Measurements from ENCODE around the gene GNB1L. TPM values are rescaled to one million over a fixed set of nuclear protein-coding genes. Genes with fewer than 3 reads are reported as not detected.

GNB1L gene
- total and polyA plus RNA-seq, 4 donors, result 4.3 to 12.6 (median 4.8) TPM

DNA sequence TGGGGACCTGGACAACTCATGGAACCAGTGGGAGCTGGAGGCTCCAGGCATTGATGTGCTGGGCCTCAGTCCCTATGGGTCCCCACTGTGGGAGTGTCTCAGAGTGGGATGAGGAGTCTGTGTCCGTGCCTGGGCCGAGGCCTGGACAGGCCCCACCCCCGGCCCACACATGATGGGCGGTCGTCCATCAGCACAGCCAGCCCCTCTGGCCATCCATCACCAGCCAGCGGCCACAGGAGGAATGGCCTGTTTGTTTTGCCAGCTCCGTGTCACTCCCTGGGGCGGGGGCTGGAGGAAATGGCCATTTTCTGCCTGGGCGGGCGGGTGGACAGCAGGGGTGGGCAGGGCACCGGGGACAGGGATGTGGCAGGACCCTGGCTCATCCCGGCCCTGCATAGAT lies 107.1 kb downstream of the GNB1L start:
- no peak for ATAC-seq (ENCODE audit: low FRiP score)
- intact Hi-C loops (cut with DNase I), result loop anchor here in 1 of 2 donors (5.0 kb wide), 1 partner anchor 155 kb away; no protein-coding TSS in a partner anchor
- 80 to 82% methylated on average over 12 of the region's 12 CpGs for WGBS, 2 donors

GRCh38 chr22:19746726-19747125 lies 107.9 kb downstream of the GNB1L start:
- DNase-seq (no peak), ATAC-seq (ENCODE audit: low FRiP score) (no peak)
- H3K36me3 ChIP-seq (ENCODE audit: control insufficient read depth in 1 of 2, insufficient read depth in 2 of 2, low read length in 1 of 2), result no peaks in the 10 kb centered on the region
- H3K4me3 ChIP-seq (ENCODE audit: low read length in 2 of 2), result no peak overlapping the region
- H3K27me3 ChIP-seq (ENCODE audit: control insufficient read depth in 1 of 2, insufficient read depth in 2 of 2, low read length in 1 of 2), result no peaks in the 10 kb centered on the region
- no peak overlapping the region for H3K27ac ChIP-seq (ENCODE audit: low read depth in 1 of 2, low read length in 2 of 2)
- intact Hi-C loops (cut with DNase I), result loop anchor here in 1 of 2 donors (5.0 kb wide), 1 partner anchor 156 kb away; no protein-coding TSS in a partner anchor
- no peaks in the 10 kb centered on the region for H3K9me3 ChIP-seq (ENCODE audit: control insufficient read depth, low read length)
- H3K4me1 ChIP-seq (ENCODE audit: control insufficient read depth in 1 of 2, insufficient read depth in 2 of 2, low read length in 2 of 2), result no peaks in the 10 kb centered on the region
- WGBS, 2 donors, result 92 to 96% methylated on average over 12 to 13 of the region's 13 CpGs

More for the DNA sequence above, 107.1 kb downstream of the GNB1L start:
- no peaks in the 10 kb centered on the region for H3K4me1 ChIP-seq (ENCODE audit: control insufficient read depth in 1 of 2, insufficient read depth in 2 of 2, low read length in 2 of 2)
- no peaks in the 10 kb centered on the region for H3K36me3 ChIP-seq (ENCODE audit: control insufficient read depth in 1 of 2, insufficient read depth in 2 of 2, low read length in 1 of 2)
- H3K27me3 ChIP-seq (ENCODE audit: control insufficient read depth in 1 of 2, insufficient read depth in 2 of 2, low read length in 1 of 2), result no peaks in the 10 kb centered on the region
- no peak for DNase-seq
- H3K27ac ChIP-seq (ENCODE audit: low read depth in 1 of 2, low read length in 2 of 2), result no peak overlapping the region
- no peak overlapping the region for H3K4me3 ChIP-seq (ENCODE audit: low read length in 2 of 2)
- no peaks in the 10 kb centered on the region for H3K9me3 ChIP-seq (ENCODE audit: control insufficient read depth, low read length)

DNA sequence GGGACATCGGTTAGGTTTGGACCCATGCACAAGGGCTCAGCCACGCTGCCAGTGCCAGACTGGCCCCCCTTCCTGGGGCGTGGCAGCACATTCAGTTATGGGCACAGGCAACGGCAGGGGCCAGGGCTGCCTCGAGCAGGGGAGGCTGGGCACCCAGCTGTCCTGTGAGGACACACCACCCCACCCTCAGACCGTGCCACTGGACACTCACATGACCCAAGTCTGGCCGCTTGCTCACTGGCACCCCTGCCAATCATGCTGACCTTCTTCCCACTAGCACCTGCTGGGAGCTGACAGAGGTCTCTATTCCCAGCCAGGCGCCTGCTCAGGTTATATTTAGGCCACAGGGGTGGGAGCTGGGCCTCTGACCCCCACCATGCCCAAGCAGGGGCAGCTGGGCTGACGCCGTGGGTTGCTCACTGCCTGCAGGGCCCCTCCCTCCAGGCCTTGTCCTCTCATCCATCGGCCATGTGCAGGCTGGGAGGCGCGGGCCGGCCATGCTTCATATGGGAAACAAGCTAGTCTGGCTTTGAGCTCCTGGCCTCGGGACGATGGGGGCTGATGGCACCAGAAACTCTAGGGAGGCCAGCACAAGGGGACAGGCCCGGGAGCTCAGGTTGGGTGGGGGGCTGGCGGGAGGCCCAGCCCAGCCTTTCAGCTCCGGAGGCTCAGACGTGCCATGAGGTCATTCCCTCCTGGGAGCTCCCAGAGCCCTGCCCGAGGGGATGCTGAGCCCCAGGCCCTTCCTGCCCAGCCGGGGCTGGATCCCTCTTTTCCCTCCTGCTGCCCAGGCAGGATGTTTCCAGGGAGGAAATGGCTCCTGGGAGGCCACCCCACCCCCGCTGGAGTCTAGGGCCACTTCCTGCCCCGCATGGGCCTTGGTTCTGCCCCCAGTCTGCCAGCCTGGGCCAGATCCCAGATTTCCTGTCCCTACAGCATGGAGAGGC lies 109.2 kb downstream of the GNB1L start:
- ATAC-seq (ENCODE audit: low FRiP score) (no peak), DNase-seq (no peak)
- intact Hi-C loops (cut with DNase I), result loop anchor here in 1 of 2 donors (5.0 kb wide), 1 partner anchor 157 kb away; no protein-coding TSS in a partner anchor
- H3K27ac ChIP-seq (ENCODE audit: low read depth in 1 of 2, low read length in 2 of 2), result no peak overlapping the region
- no peaks in the 10 kb centered on the region for H3K27me3 ChIP-seq (ENCODE audit: control insufficient read depth in 1 of 2, insufficient read depth in 2 of 2, low read length in 1 of 2)
- H3K36me3 ChIP-seq (ENCODE audit: control insufficient read depth in 1 of 2, insufficient read depth in 2 of 2, low read length in 1 of 2), result no peaks in the 10 kb centered on the region
- WGBS, 2 donors, result 60 to 62% methylated on average over 23 to 24 of the region's 24 CpGs
- H3K9me3 ChIP-seq (ENCODE audit: control insufficient read depth, low read length), result no peaks in the 10 kb centered on the region
- no peaks in the 10 kb centered on the region for H3K4me1 ChIP-seq (ENCODE audit: control insufficient read depth in 1 of 2, insufficient read depth in 2 of 2, low read length in 2 of 2)
- H3K4me3 ChIP-seq (ENCODE audit: low read length in 2 of 2), result no peak overlapping the region

DNA sequence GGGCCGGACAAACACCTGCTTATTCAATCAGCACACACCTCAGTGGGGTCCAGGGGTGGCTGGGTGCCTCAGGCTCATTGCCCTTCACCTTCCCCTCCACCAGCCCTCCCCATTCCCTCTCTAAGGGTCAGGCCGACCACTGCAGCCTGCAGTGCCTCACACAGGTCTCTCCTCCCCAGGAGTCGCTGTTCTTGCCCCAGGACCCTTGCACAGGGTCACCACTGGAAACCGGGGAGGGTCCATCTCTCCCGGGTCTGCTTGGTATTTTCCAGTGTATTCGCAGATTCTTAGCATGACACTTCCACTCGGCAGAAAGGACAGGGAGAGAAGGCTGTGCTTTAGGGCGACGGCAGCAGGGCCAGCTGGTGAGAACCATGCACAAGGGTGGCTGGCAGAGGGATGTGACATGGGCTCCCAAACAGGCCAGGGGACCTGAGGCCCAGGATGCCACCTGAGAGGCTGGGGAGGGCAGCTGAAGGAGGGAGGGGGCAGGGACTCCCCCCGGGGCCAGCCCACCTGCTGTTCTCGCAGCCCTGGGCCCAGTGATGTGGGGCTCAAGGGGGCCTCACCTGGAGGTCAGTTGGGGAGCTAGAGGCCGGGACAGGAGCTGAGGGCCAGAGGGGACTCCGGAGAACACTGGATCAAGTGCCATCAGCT lies 110.2 kb downstream of the GNB1L start:
- Histone ChIP-seq H3K27ac (ENCODE audit: low read depth in 1 of 2, low read length in 2 of 2) (no peak overlapping the region), H3K27me3 (ENCODE audit: control insufficient read depth in 1 of 2, insufficient read depth in 2 of 2, low read length in 1 of 2) (no peaks in the 10 kb centered on the region), H3K9me3 (ENCODE audit: control insufficient read depth, low read length) (no peaks in the 10 kb centered on the region), H3K4me3 (ENCODE audit: low read length in 2 of 2) (no peak overlapping the region), H3K4me1 (ENCODE audit: control insufficient read depth in 1 of 2, insufficient read depth in 2 of 2, low read length in 2 of 2) (no peaks in the 10 kb centered on the region), H3K36me3 (ENCODE audit: control insufficient read depth in 1 of 2, insufficient read depth in 2 of 2, low read length in 1 of 2) (no peaks in the 10 kb centered on the region)
- intact Hi-C loops (cut with DNase I), result loop anchor here in 1 of 2 donors (5.0 kb wide), 1 partner anchor 158 kb away; no protein-coding TSS in a partner anchor
- ATAC-seq (ENCODE audit: low FRiP score), result no peak
- WGBS, 2 donors, result 93 to 94% methylated on average over 13 of the region's 13 CpGs
- DNase-seq, result no peak

GRCh38 chr22:19743651-19744050 lies 111.0 kb downstream of the GNB1L start:
- Histone ChIP-seq H3K4me1 (ENCODE audit: control insufficient read depth in 1 of 2, insufficient read depth in 2 of 2, low read length in 2 of 2) (no peaks in the 10 kb centered on the region), H3K36me3 (ENCODE audit: control insufficient read depth in 1 of 2, insufficient read depth in 2 of 2, low read length in 1 of 2) (no peaks in the 10 kb centered on the region), H3K9me3 (ENCODE audit: control insufficient read depth, low read length) (no peaks in the 10 kb centered on the region), H3K27me3 (ENCODE audit: control insufficient read depth in 1 of 2, insufficient read depth in 2 of 2, low read length in 1 of 2) (no peaks in the 10 kb centered on the region), H3K27ac (ENCODE audit: low read depth in 1 of 2, low read length in 2 of 2) (no peak overlapping the region), H3K4me3 (ENCODE audit: low read length in 2 of 2) (no peak overlapping the region)
- 82% methylated on average over 4 of the region's 4 CpGs for WGBS, 2 donors
- no peak for ATAC-seq (ENCODE audit: low FRiP score)
- DNase-seq, result no peak
- intact Hi-C loops (cut with DNase I), result no loop called here

GRCh38 chr22:19743081-19743480 lies 111.6 kb downstream of the GNB1L start:
- H3K27me3 ChIP-seq (ENCODE audit: control insufficient read depth in 1 of 2, insufficient read depth in 2 of 2, low read length in 1 of 2), result no peaks in the 10 kb centered on the region
- WGBS, 2 donors, result 91 to 95% methylated on average over 6 of the region's 6 CpGs
- ATAC-seq (ENCODE audit: low FRiP score), result no peak

GRCh38 chr22:19742160-19743066 lies 112.3 kb downstream of the GNB1L start:
- Histone ChIP-seq H3K4me3 (ENCODE audit: low read length in 2 of 2) (no peak overlapping the region), H3K27me3 (ENCODE audit: control insufficient read depth in 1 of 2, insufficient read depth in 2 of 2, low read length in 1 of 2) (no peaks in the 10 kb centered on the region), H3K9me3 (ENCODE audit: control insufficient read depth, low read length) (no peaks in the 10 kb centered on the region), H3K36me3 (ENCODE audit: control insufficient read depth in 1 of 2, insufficient read depth in 2 of 2, low read length in 1 of 2) (no peaks in the 10 kb centered on the region), H3K4me1 (ENCODE audit: control insufficient read depth in 1 of 2, insufficient read depth in 2 of 2, low read length in 2 of 2) (no peaks in the 10 kb centered on the region), H3K27ac (ENCODE audit: low read depth in 1 of 2, low read length in 2 of 2) (no peak overlapping the region)
- ATAC-seq (ENCODE audit: low FRiP score) (no peak), DNase-seq (no peak)
- intact Hi-C loops (cut with DNase I), result no loop called here
- 84 to 86% methylated on average over 19 to 21 of the region's 21 CpGs for WGBS, 2 donors

More at GRCh38 chr22:19743081-19743480, 111.6 kb downstream of the GNB1L start:
- H3K4me1 ChIP-seq (ENCODE audit: control insufficient read depth in 1 of 2, insufficient read depth in 2 of 2, low read length in 2 of 2), result no peaks in the 10 kb centered on the region
- intact Hi-C loops (cut with DNase I), result no loop called here
- no peak for DNase-seq
- no peak overlapping the region for H3K27ac ChIP-seq (ENCODE audit: low read depth in 1 of 2, low read length in 2 of 2)
- H3K36me3 ChIP-seq (ENCODE audit: control insufficient read depth in 1 of 2, insufficient read depth in 2 of 2, low read length in 1 of 2), result no peaks in the 10 kb centered on the region
- no peaks in the 10 kb centered on the region for H3K9me3 ChIP-seq (ENCODE audit: control insufficient read depth, low read length)
- H3K4me3 ChIP-seq (ENCODE audit: low read length in 2 of 2), result no peak overlapping the region

DNA sequence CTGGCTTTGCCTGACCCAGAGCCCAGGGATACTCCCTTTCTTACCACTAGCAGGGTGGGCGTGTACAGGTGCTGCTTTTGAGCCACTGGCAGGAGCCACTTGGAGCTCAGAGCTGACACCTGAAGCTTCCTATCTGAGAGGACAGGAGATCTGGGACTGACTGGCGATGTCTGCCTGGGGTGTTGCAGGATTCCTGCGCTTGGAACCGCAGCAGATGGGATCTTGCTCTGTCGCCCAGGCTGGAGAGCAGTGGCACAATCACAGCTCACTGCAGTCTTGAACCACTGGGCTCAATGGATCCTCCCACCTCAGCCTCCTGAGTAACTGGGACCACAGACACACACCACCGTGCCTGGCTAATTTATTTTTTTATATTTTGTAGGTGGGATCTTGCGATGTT lies 113.6 kb downstream of the GNB1L start:
- ATAC-seq (ENCODE audit: low FRiP score) (no peak), DNase-seq (no peak)
- Histone ChIP-seq H3K36me3 (ENCODE audit: control insufficient read depth in 1 of 2, insufficient read depth in 2 of 2, low read length in 1 of 2) (no peaks in the 10 kb centered on the region), H3K4me1 (ENCODE audit: control insufficient read depth in 1 of 2, insufficient read depth in 2 of 2, low read length in 2 of 2) (no peaks in the 10 kb centered on the region), H3K9me3 (ENCODE audit: control insufficient read depth, low read length) (no peaks in the 10 kb centered on the region), H3K4me3 (ENCODE audit: low read length in 2 of 2) (no peak overlapping the region), H3K27me3 (ENCODE audit: control insufficient read depth in 1 of 2, insufficient read depth in 2 of 2, low read length in 1 of 2) (no peaks in the 10 kb centered on the region), H3K27ac (ENCODE audit: low read depth in 1 of 2, low read length in 2 of 2) (no peak overlapping the region)
- 95% methylated on average over 7 of the region's 7 CpGs for WGBS, 2 donors
- intact Hi-C loops (cut with DNase I), result no loop called here

All from aorta (tissue), 5 donors.